Transverse colon (tissue), 3 donors: ENCODE data around the gene NCEH1.

Experiments used
- EP300 ChIP-seq: sonication (generic); formaldehyde crosslinking; IDR thresholded peaks from one replicate; pipeline ENCODE4 v1.6.1; 2017; ENCODE audit warnings: antibody characterized with exemption, low read depth
- POLR2A ChIP-seq: fragments of 450-650 bp; IDR thresholded peaks from one replicate; pipeline ENCODE4 v1.6.1; 2016; ENCODE audit warnings: antibody characterized with exemption, mild to moderate bottlenecking, moderate library complexity
- TF ChIP-seq, protein P1 (sequence below), 5 experiments: fragments of 200-600 bp in 3 of 5; fragments of 450-650 bp in 2 of 5; sonication (generic) in 3 of 5; IDR thresholded peaks; 1 replicate in 2 of 5; 2 replicates in 3 of 5; pipeline ENCODE4 v1.5.1; 2016 to 2017; ENCODE audit warnings: antibody characterized with exemption in 5 of 5, inconsistent platforms in 3 of 5, mild to moderate bottlenecking in 2 of 5, moderate library complexity in 1 of 5

DNA sequence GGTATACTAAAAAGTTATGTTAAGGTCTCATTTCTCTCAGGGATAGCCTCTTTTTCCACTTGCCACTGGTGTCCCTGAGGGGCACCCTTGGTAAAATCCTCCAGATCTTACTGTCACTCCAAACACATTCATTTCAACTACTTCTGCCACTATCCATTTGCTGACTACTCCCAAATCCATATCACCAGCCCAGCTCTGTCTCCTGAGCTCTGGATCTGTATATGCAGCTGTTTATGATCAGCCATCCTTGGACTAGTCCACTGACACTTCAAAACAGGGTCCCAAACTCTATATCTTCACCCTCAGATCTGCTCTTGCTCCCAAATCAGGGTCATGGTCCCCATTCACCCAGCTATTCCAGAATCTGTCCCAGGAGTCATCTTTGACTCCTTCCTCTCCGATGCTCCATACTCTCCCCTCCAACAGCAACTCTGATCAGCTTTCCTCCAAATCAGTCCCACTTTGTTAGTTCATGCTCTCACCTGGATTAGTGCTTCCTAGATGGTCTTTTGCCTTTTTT is 9.9 kb downstream of the NCEH1 start:
- TF ChIP-seq, protein P1, sequence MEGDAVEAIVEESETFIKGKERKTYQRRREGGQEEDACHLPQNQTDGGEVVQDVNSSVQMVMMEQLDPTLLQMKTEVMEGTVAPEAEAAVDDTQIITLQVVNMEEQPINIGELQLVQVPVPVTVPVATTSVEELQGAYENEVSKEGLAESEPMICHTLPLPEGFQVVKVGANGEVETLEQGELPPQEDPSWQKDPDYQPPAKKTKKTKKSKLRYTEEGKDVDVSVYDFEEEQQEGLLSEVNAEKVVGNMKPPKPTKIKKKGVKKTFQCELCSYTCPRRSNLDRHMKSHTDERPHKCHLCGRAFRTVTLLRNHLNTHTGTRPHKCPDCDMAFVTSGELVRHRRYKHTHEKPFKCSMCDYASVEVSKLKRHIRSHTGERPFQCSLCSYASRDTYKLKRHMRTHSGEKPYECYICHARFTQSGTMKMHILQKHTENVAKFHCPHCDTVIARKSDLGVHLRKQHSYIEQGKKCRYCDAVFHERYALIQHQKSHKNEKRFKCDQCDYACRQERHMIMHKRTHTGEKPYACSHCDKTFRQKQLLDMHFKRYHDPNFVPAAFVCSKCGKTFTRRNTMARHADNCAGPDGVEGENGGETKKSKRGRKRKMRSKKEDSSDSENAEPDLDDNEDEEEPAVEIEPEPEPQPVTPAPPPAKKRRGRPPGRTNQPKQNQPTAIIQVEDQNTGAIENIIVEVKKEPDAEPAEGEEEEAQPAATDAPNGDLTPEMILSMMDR (IDR thresholded peaks at IDR 0.05) = no peak
- TF ChIP-seq EP300 (no peak), POLR2A (no peak)
